Smooth muscle cell of the pulmonary artery (primary cell): ENCODE data around the gene GRAMD4. TPM values are rescaled to one million over a fixed set of nuclear protein-coding genes. Genes with fewer than 3 reads are reported as not detected.

ENCODE experiments used
- total RNA-seq: library from RNA; depleted of rRNA; stranded (reverse); fragments of >200 nt; gene quantifications from 2 replicates; pipeline ENCODE4 v1.2.3, GENCODE V29; 2014

GRAMD4 gene, protein sequence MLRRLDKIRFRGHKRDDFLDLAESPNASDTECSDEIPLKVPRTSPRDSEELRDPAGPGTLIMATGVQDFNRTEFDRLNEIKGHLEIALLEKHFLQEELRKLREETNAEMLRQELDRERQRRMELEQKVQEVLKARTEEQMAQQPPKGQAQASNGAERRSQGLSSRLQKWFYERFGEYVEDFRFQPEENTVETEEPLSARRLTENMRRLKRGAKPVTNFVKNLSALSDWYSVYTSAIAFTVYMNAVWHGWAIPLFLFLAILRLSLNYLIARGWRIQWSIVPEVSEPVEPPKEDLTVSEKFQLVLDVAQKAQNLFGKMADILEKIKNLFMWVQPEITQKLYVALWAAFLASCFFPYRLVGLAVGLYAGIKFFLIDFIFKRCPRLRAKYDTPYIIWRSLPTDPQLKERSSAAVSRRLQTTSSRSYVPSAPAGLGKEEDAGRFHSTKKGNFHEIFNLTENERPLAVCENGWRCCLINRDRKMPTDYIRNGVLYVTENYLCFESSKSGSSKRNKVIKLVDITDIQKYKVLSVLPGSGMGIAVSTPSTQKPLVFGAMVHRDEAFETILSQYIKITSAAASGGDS
- 21.1 and 70.6 TPM in 2 replicates for total RNA-seq

DNA sequence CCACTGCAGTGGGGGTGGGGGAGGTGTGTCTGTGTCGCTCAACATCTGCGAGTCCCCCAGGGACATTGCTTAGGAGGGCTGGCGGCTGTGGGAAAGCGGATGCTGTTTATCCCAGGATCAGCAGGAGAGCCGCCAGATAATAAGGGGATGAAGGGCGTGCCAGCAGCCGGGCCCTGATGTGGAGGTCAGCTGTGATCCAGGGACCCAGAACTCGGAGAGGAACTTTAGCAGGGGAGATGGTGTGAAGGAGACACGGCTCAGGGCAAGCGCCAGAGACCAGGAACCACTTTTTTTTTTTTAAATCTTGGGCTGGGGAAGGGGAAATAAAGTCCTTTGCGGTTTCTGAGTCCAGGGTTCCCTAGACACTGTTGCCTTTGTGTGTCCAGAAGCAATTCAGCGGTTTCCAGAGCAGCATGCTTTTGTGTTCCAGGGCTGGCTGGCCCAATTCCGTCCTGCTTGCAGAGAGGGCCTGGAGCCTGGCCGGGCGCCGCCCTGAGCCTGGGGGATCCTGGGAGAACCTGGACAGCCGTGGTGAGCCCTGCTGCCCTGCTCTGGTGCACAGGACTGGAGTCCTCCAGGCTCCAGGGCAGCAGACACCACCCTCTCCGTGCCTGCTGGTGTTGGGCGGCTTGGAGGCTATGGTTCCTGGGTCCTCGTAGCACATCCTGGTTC is at the start of gene GRAMD4:
GRAMD4 (plus strand) TSS at position 557 of the 672 bp plus-strand sequence. CDS start 6,414 bp downstream, outside the sequence.

Other genes with a start within 250 kb of the GRAMD4 start
- gene CELSR1, start 82.8 kb upstream of the GRAMD4 start, total RNA-seq = 2.0 and 14.1 TPM in 2 replicates
- 49.1 and 67.2 TPM in 2 replicates for gene CERK, start 117.9 kb downstream of the GRAMD4 start, total RNA-seq
- gene TBC1D22A, start 142.3 kb downstream of the GRAMD4 start, total RNA-seq = 16.9 and 17.6 TPM in 2 replicates